ENCODE measurements around the gene PNMA3.
"Not testable (repeated sequence)": the region's sequence is repeated elsewhere in the genome, so short reads cannot be mapped to it uniquely, and the experiment has no call there.

Gene PNMA3, protein sequence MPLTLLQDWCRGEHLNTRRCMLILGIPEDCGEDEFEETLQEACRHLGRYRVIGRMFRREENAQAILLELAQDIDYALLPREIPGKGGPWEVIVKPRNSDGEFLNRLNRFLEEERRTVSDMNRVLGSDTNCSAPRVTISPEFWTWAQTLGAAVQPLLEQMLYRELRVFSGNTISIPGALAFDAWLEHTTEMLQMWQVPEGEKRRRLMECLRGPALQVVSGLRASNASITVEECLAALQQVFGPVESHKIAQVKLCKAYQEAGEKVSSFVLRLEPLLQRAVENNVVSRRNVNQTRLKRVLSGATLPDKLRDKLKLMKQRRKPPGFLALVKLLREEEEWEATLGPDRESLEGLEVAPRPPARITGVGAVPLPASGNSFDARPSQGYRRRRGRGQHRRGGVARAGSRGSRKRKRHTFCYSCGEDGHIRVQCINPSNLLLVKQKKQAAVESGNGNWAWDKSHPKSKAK
- total RNA-seq = 9.2 to 12.5 reads per million in 2 donors

DNA sequence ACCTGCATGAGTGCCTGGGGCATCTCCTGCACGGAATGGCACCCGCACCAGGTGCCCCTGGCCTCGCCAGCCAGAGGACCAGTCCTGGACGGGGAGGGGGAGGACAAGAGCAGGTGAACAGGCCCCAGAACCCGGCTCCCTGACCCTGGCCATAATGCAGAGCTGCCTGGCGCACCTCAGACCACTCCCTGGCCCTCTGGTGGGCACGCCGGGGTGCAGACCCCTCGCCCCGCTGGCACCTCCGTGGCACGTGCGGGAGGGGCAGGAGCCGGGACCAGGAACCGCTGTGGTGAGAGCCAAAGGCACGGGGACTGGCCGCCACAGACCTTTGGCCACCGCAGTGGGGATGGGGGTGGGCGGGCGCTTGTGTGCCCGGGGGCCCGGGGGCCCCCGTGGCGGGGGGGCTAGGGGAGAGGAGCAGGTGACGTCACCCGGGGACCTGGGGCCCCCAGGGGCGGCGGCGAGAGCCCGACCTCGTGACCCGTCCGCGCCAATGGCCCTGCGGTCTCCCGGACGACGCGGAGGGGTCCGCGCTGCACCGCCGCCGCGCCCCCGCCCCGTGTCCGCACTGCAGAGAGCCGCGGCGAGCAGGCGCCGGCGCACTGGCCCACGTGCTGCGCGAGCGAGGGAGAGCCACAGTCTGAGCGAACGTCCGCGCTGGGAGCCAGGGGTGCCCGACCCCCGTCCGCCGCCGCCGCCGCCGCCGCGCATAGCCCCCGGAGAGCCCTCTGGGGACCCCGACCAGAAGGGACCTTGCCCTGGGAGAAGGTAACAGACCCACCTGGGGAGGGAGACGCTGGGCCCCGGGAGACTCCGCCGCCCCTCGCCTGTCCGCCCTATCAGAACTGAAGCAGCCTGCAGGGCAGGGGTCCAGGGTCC is at the start of gene PNMA3:
Gene PNMA3 (plus strand): TSS at position 600 of the 879 bp plus-strand sequence. CDS start 586 bp downstream, outside the sequence.
- DNase-seq = no peak

GRCh38 chrX:153017174-153017573 is 39.1 kb upstream of the PNMA3 start:
- DNase-seq = not testable (repeated sequence)

GRCh38 chrX:153019166-153019565 is 37.1 kb upstream of the PNMA3 start:
- peak in 1 of 5 experiments; percentile 77 for DNase-seq

DNA sequence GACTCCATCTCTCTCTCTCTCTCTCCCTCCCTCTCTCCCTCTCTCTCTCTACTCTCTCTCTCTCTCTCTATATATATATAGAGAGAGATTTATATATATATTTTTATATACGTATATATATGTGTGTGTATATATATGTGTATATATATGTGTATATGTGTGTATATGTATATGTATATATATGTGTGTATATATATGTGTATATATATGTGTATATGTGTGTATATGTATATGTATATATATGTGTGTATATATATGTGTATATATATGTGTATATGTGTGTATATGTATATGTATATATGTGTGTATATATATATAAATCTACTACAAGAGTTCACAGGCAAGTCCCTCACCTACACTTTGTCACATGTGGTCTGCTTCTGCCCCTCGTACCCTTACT is 29.8 kb upstream of the PNMA3 start:
- not testable (repeated sequence) for DNase-seq

- peak in 1 of 5 experiments; percentile 76 for DNase-seq
Observed at GRCh38 chrX:153028487-153028886, 27.8 kb upstream of the PNMA3 start.

GRCh38 chrX:153029162-153029561 is 27.1 kb upstream of the PNMA3 start:
- DNase-seq = no peak

GRCh38 chrX:153029875-153030274 is 26.4 kb upstream of the PNMA3 start:
- DNase-seq = no peak

DNA sequence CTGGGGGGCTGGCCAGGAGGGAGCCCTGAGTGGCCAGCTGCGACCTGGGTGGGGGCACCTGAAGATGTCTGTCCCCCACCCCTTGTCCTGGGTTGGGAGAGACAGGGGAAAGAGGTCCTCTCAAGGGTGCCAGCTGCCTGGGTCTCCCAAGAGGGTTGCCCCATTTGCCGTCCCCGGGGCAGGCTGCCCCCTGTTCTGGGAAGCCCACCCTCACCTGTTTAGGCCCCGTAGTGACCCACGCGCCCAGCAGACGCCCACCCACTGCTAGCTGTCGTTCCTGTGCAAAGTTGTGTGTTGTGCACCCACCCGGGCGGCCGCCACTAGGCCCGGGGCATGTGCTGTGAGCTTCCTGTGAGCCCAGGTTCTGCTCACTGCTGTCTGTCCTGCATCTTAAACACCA is 25.5 kb upstream of the PNMA3 start:
- DNase-seq = no peak

DNA sequence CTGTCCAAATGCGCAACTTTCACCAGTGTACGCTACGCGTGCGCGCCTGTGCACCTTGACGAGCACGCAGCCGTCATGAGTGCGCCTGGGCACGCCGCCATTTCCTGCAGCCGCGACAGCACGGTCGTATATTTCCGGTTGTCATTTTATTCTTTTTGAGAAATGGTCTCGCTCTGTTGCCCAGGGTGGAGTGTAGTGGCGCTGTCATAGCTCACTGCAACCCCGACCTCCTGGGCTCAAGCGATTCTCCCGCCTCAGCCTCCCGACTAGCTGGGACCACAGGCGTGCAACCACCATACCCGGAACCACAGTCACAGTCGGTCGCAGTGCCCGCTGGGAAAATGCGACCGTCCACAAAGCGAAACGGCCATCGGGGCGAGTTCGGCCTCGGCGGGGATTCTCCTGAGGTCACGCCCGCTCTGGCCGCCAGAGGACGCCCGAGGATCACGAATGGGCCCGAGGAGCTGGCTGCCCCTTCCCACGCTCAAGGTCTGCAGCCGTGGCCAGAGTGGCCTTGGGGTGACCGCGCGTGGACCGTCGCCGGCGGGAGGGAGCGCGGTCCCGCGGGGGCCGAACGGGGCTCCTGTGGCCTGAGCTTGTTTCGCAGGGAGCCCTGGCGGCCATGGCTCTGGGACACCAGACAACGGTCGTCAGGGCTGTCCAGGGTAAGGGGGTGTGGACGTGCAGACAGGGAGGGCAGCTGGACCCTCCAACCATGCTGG is 23.7 kb upstream of the PNMA3 start:
- DNase-seq = peak; percentile 25 to 81 (median 36)

GRCh38 chrX:153049093-153049492 is 7.2 kb upstream of the PNMA3 start:
- no peak for DNase-seq

DNA sequence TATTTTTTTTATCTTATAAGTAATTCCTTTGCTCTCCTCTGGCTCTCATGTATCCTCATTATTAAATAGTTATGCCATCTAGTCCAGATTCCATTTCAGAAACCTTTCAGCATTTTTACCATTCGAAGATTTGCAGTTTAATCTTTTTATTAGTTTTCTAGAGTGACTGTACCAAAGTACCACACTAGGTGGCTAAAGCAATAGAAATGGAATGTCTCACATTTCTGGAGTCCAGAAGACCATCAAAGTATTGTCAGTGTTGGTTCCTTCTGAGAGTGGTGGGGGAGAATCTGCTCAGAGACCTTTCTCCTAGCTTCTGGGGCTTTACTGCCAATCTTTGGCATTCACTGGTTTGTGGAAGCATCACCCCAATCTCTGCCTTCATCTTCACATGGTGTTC is 3.7 kb upstream of the PNMA3 start:
- no peak for DNase-seq

GRCh38 chrX:153057281-153057680 is 1.0 kb downstream of the PNMA3 start:
- DNase-seq = no peak

DNA sequence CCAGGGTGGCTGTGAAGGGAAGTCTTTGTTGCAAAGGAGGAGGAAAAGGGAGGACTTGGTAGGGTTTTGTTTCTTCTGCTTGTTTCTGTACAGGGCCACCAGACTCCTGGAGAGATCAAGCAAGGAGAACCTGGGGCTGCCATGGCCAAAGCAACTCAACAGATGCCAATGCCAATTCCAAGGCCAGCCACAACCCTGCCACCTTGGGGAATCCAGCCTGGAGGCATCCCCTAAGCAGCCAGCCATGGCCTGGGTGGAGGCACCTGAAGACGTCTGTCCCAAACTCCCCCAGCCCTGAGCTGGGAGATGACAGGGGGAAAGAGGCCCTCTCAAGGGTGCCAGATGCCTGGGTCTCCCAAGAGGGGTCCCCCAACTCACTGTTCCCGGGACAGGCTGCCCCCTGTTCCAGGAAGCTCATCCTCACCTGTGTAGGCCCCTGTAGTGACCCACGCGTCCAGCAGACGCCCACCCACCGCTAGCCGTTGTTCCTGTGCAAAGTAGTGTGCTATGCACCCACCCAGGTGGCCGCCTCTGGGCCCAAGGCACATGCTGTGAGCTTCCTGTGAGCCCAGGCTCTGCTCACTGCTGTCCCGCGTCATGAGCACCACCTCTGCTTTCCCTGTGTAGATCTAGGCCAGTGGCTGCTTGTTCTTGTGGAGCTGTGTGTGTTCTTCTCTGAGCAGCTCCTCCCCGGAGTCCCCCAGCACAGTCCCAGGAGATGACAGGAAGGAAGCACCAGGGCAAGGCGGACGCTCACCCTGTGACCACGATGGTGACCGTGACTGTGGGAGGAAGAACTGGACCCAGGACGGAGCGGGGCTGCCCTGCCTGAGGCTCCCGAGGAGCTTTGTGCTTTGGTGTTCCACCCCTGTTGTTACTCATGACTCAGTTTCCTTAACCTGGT is 3.2 kb downstream of the PNMA3 start:
- no peak for DNase-seq

DNA sequence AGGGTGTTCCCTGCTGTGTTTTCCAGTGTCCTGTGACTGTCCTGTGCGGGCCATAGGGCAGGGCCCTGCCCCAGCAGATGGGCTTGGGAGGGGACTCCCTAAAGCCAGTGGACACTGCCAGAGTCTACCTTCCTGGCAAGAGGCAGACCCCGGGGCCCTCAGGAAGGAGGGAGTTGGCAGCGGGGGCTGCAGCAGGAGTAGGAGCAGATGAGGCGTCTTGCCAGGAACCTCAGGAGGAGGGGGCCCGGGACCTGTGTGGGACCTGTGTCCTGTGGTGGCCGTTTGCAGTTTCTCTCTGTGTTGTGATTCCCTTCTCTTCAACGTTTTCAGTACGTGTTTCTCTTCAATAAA is 3.8 kb downstream of the PNMA3 start:
- DNase-seq = no peak

DNA sequence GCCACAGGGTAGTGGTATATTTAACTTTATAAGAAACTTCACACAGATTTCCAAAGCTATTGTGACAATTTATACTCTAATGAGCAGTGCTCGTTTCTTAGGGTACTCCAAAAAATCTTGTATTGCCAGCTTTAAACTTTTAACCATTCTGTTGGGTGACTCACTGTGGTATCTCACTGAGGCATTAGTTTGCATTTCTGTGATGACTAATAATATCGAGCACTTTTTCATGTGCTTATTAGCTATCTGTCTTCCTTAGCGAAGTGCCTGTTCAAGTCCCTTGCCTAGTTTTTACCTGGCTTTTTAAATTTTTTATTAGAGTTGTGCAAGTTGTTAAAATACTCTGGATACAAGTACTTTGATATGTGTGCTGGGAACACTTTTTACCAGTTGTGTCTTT is 5.5 kb downstream of the PNMA3 start:
- no peak for DNase-seq

DNA sequence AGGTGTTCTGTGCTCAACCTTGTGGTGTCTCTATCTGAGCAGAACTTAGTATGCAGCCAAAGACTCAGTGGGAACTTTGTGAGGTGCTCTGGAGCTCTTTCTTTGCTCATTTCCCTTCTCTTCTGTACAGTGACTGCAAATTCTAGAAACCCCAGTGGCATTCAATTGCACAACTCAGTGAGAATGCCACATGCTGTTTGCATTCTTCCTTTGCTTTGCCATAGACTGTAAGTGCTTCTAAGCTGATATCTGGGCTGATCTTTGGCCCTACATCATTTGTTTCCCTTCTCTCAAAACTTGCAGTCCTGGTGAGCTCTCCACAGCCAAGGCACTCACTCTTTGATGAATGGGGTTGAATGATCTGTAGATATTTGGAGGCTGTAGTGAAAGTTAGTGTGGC is 7.0 kb downstream of the PNMA3 start:
- DNase-seq = no peak

- DNase-seq = no peak
Observed at GRCh38 chrX:153064061-153064460, 7.8 kb downstream of the PNMA3 start.

DNA sequence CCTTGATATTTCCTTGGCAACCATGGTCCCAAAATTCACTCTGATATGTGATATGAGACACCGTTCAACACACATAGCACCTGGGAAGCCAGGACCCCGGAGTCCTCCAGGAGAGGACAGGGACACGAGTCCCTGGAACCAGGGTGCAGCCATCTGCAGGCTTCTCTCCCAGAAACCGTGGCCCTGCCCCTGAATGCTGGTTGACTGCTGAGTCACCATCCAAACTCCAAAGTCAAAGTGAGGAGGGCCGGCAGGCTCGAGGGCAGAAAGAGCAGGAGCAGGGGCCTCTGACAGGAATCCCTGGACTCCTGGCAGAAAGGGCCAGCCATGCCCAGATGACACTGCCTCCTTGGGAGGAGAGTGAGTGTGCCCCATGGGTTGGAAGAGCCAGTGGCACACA is 9.1 kb downstream of the PNMA3 start:
- no peak for DNase-seq

DNA sequence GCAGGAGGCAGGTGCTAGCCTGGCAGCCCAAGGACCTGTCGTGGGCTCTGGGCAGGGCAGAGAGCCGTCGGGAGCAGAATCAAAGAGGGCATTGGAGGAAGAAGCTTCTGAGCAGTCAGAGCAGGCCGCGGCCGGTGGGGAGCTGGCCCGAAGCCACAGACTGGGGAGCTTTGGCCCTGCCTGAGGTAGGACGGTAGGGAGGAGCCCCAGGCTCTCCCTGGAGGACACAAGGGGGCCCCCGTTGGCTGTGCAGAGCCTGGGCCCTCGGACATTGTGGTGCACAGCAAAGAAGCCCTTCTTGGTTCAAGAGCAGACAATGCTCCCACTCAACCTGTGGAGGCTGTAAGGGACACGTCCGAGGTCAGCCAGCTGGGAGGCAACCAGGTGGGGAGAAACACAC is 10.1 kb downstream of the PNMA3 start:
- not testable (repeated sequence) for DNase-seq

DNA sequence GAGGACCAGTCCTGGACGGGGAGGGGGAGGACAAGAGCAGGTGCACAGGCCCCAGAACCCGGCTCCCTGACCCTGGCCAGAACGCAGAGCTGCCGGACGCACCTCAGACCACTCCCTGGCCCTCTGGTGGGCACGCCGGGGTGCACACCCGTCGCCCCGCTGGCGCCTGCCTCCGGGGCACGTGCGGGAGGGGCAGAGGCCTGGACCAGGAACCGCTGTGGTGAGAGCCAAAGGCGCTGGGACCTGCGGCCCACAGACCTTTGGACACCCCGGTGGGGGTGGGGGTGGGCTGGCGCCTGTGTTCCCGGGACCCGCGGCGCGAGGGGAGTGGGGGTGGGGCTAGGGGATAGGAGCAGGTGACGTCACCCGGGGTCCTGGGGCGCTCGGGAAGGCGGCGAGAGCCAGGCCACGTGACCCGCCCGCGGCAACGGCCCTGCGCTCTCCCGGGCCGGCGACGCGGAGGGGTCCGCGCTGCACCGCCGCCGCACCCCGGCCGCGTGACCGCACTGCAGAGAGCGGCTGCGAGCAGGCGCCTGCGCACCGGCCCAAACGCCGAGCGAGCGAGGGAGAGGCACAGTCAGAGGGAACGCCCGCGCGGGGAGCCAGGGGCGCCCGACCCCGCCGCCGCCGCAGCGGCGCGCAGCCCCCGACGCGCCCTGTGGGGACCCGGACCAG is 15.8 kb downstream of the PNMA3 start, which contains the start of gene PNMA6A:
Gene PNMA6A (plus strand): TSS at position 546 of the 675 bp plus-strand sequence. CDS start 609 bp downstream, outside the sequence.
- DNase-seq = not testable (repeated sequence)

- DNase-seq = not testable (repeated sequence)
Observed at GRCh38 chrX:153073331-153073730, 17.1 kb downstream of the PNMA3 start.
